Measurements from ENCODE around the gene ETFDH. TPM values are rescaled to one million over a fixed set of nuclear protein-coding genes. Genes with fewer than 3 reads are reported as not detected.

ETFDH gene
- total and polyA plus RNA-seq, 2 donors (not counting 1 experiment from before 2014, with no cell fraction given) = 34.8 to 38.6 TPM

DNA sequence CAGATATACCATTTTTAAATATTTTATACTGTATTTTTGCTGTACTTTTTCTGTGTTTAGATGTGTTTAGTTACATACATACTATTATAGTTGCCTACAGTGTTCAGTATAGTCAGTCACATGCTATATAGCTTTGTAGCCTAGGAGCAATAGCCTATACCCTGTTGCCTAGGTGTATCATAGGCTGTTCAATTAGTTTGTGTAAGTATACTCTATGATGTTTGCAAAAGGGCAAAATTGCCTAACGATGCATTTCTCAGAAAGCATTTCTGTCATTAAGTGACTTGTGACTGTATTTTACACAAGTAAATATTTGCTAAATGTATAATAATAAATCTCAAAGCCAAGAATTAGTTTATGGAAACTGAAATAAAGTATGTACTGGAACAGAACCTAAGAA is 9.5 kb downstream of the ETFDH start:
- Histone ChIP-seq H3K9me3 (ENCODE audit: control insufficient read depth, insufficient read depth, low read depth, low read length) (no peaks in the 10 kb centered on the region), H3K4me2 (ENCODE audit: extremely low read depth, insufficient read depth, low read length) (no peak overlapping the region), H2AFZ (ENCODE audit: low read length) (no peak overlapping the region), H4K20me1 (ENCODE audit: control insufficient read depth, extremely low read depth, insufficient read depth, low read length) (no peaks in the 10 kb centered on the region), H3K36me3 (ENCODE audit: control insufficient read depth, insufficient read depth, low read length) (no peaks in the 10 kb centered on the region), H3K9ac (ENCODE audit: insufficient read depth, low read length) (no peak overlapping the region), H3K4me3 (replicated peaks in 1 of 4; ENCODE audit: control extremely low read depth in 1 of 4, insufficient read depth in 1 of 4, low read depth in 3 of 4, low read length in 4 of 4) (no peak overlapping the region), H3K27me3 (ENCODE audit: control insufficient read depth, insufficient read depth, low read length) (no peaks in the 10 kb centered on the region), H3K79me2 (ENCODE audit: control insufficient read depth, insufficient read depth, low read length) (no peaks in the 10 kb centered on the region), H3K27ac (ENCODE audit: insufficient read depth, low read length) (no peak overlapping the region), H3K4me1 (ENCODE audit: control insufficient read depth, extremely low read depth, insufficient read depth, low read length) (no peaks in the 10 kb centered on the region)
- TF ChIP-seq EZH2 (IDR thresholded peaks at IDR 0.05; ENCODE audit: low read length, missing control alignments) (no peak), CTCF (conservative IDR thresholded peaks at IDR 0.05 in 1 of 2, IDR thresholded peaks at IDR 0.05 in 1 of 2; ENCODE audit: low read depth in 1 of 2, low read length in 2 of 2) (no peak)
- no peak for DNase-seq (ENCODE audit: low read depth in 2 of 2)

DNA sequence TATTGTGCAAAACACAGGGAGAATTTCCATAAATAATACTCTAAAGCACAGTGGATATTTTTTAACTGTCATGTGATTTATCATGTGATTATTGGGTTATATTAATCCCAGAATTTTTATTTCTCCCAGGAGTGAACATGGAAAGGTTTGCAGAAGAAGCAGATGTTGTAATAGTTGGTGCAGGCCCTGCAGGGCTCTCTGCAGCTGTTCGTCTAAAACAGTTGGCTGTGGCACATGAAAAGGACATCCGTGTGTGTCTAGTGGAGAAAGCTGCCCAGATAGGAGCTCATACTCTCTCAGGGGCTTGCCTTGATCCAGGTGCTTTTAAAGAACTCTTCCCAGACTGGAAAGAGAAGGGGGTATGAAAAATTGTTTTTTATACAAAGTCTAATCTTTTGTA is 10.0 kb downstream of the ETFDH start:
- Histone ChIP-seq H3K9me3 (ENCODE audit: control insufficient read depth, insufficient read depth, low read depth, low read length) (no peaks in the 10 kb centered on the region), H3K79me2 (ENCODE audit: control insufficient read depth, insufficient read depth, low read length) (no peaks in the 10 kb centered on the region), H3K4me3 (replicated peaks in 1 of 4; ENCODE audit: control extremely low read depth in 1 of 4, insufficient read depth in 1 of 4, low read depth in 3 of 4, low read length in 4 of 4) (no peak overlapping the region), H3K27me3 (ENCODE audit: control insufficient read depth, insufficient read depth, low read length) (no peaks in the 10 kb centered on the region), H2AFZ (ENCODE audit: low read length) (no peak overlapping the region), H3K4me1 (ENCODE audit: control insufficient read depth, extremely low read depth, insufficient read depth, low read length) (no peaks in the 10 kb centered on the region), H3K4me2 (ENCODE audit: extremely low read depth, insufficient read depth, low read length) (no peak overlapping the region), H4K20me1 (ENCODE audit: control insufficient read depth, extremely low read depth, insufficient read depth, low read length) (no peaks in the 10 kb centered on the region), H3K27ac (ENCODE audit: insufficient read depth, low read length) (no peak overlapping the region), H3K36me3 (ENCODE audit: control insufficient read depth, insufficient read depth, low read length) (no peaks in the 10 kb centered on the region), H3K9ac (ENCODE audit: insufficient read depth, low read length) (no peak overlapping the region)
- no peak for DNase-seq (ENCODE audit: low read depth in 2 of 2)
- TF ChIP-seq CTCF (conservative IDR thresholded peaks at IDR 0.05 in 1 of 2, IDR thresholded peaks at IDR 0.05 in 1 of 2; ENCODE audit: low read depth in 1 of 2, low read length in 2 of 2) = no peak

DNA sequence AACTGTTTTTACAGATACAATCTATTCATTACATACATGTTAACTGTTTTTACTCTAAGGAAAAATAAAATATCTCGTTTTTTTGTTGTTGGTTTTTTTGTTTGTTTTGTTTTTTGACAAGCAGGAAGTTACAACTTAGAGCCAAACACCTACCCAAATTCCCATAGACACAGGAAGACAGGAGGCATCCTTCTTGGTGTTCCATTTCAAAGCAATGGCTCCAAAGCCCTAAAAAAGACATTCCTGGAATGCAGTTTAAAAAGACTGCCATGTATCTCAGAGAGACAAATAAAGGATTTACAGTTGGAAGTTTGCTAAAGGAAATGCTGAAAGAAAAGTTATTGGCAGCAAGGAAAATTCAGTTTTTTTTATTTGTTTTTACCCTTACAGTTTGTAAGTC is 16.7 kb downstream of the ETFDH start:
- no peak overlapping the region for H3K4me3 ChIP-seq (replicated peaks in 1 of 4; ENCODE audit: control extremely low read depth in 1 of 4, insufficient read depth in 1 of 4, low read depth in 3 of 4, low read length in 4 of 4)
- no peak overlapping the region for H3K9ac ChIP-seq (ENCODE audit: insufficient read depth, low read length)
- H4K20me1 ChIP-seq (ENCODE audit: control insufficient read depth, extremely low read depth, insufficient read depth, low read length) = no peaks in the 10 kb centered on the region
- no peaks in the 10 kb centered on the region for H3K36me3 ChIP-seq (ENCODE audit: control insufficient read depth, insufficient read depth, low read length)
- no peaks in the 10 kb centered on the region for H3K79me2 ChIP-seq (ENCODE audit: control insufficient read depth, insufficient read depth, low read length)
- H3K4me2 ChIP-seq (ENCODE audit: extremely low read depth, insufficient read depth, low read length) = no peak overlapping the region
- H3K27me3 ChIP-seq (ENCODE audit: control insufficient read depth, insufficient read depth, low read length) = no peaks in the 10 kb centered on the region
- DNase-seq (ENCODE audit: low read depth in 2 of 2) = no peak
- H2AFZ ChIP-seq (ENCODE audit: low read length) = no peak overlapping the region
- TF ChIP-seq EZH2 (IDR thresholded peaks at IDR 0.05; ENCODE audit: low read length, missing control alignments) (no peak), CTCF (conservative IDR thresholded peaks at IDR 0.05 in 1 of 2, IDR thresholded peaks at IDR 0.05 in 1 of 2; ENCODE audit: low read depth in 1 of 2, low read length in 2 of 2) (no peak)
- no peaks in the 10 kb centered on the region for H3K9me3 ChIP-seq (ENCODE audit: control insufficient read depth, insufficient read depth, low read depth, low read length)
- H3K27ac ChIP-seq (ENCODE audit: insufficient read depth, low read length) = no peak overlapping the region
- H3K4me1 ChIP-seq (ENCODE audit: control insufficient read depth, extremely low read depth, insufficient read depth, low read length) = no peaks in the 10 kb centered on the region

All from fibroblast of lung (primary cell).